Suprapubic skin (tissue), 4 donors: Measurements from ENCODE around the gene CDPF1. TPM values are rescaled to one million over a fixed set of nuclear protein-coding genes. Genes with fewer than 3 reads are reported as not detected.
A peak's percentile ranks its signal among the peaks of the same experiment; 100 is the strongest.

Source experiments
- DNase-seq, 2 donors: peaks; one replicate each; pipeline ENCODE4 v3.0.0-alpha.2; 2019; ENCODE audit warnings: low spot score in 2 of 2
- H3K27ac ChIP-seq: fragments of 200-600 bp; sonication (generic); one replicate; pipeline ENCODE4 v1.5.1; 2019
- H3K27me3 ChIP-seq: fragments of 200-600 bp; sonication (generic); one replicate; pipeline ENCODE4 v1.5.1; 2019
- H3K36me3 ChIP-seq: fragments of 200-600 bp; sonication (generic); one replicate; pipeline ENCODE4 v1.5.1; 2019
- H3K4me1 ChIP-seq: fragments of 200-600 bp; sonication (generic); one replicate; pipeline ENCODE4 v1.5.1; 2019
- H3K4me3 ChIP-seq: fragments of 200-600 bp; sonication (generic); one replicate; pipeline ENCODE4 v1.5.1; 2019; ENCODE audit warnings: mild to moderate bottlenecking
- H3K9me3 ChIP-seq: fragments of 200-600 bp; sonication (generic); one replicate; pipeline ENCODE4 v1.5.1; 2019
- CTCF ChIP-seq, 2 donors: fragments of 200-600 bp in 1 of 2; fragments of 450-650 bp in 1 of 2; sonication (generic) in 1 of 2; IDR thresholded peaks; one replicate each; pipeline ENCODE4 v1.5.1; 2016 to 2019; ENCODE audit warnings: antibody characterized with exemption in 2 of 2, mild to moderate bottlenecking in 1 of 2, moderate library complexity in 1 of 2
- EP300 ChIP-seq: sonication (generic); formaldehyde crosslinking; IDR thresholded peaks from one replicate; pipeline ENCODE4 v1.6.1; 2017; ENCODE audit warnings: antibody characterized with exemption
- POLR2A ChIP-seq, 2 donors: fragments of 450-650 bp; IDR thresholded peaks; one replicate each; pipeline ENCODE4 v1.6.1; 2017; ENCODE audit warnings: antibody characterized with exemption in 2 of 2, mild to moderate bottlenecking in 2 of 2, moderate library complexity in 2 of 2
- POLR2AphosphoS5 ChIP-seq, 3 donors: sonication (generic); formaldehyde crosslinking; IDR thresholded peaks; one replicate each; pipeline ENCODE4 v1.6.1; 2017; ENCODE audit warnings: antibody characterized with exemption in 3 of 3
- WGBS: methylation state at CpG from one replicate; pipeline ENCODE4 v1.1.5; 2018; 5-methylcytosine and 5-hydroxymethylcytosine counted together
- total RNA-seq, 4 donors: library from RNA; depleted of rRNA; stranded (reverse); fragments of >200 nt; gene quantifications; one replicate each; pipeline ENCODE4 v1.1.0, GENCODE V29; 2016

The CDPF1 gene
- 10 to 100 TPM in 2 of 4 donors, 1 to 10 TPM in 2; 3.9 to 13.4 (median 9.5) TPM for total RNA-seq

DNA sequence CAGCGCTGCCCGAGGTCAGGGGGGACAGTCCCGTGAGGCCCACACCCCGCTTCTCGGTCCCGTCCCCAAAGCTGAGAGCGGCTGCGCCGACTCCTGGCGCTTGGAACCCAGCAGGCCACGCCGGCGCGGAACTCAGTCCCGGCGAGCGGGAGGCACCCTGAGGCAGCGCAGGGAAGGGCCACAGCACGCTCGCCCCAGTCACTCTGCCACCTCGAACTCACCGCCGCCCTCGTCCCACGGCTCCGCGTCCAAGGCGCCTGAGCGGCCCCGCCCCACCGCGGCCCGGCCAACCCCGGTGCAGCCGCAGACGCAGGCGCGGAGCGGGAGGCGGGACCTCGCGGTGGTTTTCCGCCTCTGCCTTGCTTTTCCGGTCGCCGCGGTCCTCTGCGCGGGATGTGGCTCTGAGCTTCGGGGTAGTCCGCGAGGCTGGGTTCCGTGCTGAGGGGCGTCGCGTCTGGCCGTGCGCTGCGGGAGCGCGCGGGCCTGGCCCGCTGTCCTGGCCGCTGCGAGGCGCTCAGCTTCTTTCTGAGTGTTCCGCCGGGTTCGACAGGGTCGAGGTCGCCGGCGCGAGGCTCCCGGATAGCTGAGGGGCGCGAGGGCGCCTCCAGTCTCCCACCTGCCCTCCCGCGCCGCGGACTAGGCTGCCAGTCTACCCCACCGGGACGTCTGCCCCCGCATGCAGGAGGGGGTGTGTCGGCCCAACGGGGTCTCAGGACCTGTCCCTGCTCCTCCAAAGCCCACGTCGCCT lies at the start of gene CDPF1:
Gene CDPF1, minus strand, starts transcription at position 259 of the 748 bp plus-strand sequence. CDS start 2,009 bp downstream, outside the sequence.
- WGBS, result 2% methylated on average over 9 of the region's 89 CpGs
- H3K36me3 ChIP-seq, result no peaks in the 10 kb centered on the region

DNA sequence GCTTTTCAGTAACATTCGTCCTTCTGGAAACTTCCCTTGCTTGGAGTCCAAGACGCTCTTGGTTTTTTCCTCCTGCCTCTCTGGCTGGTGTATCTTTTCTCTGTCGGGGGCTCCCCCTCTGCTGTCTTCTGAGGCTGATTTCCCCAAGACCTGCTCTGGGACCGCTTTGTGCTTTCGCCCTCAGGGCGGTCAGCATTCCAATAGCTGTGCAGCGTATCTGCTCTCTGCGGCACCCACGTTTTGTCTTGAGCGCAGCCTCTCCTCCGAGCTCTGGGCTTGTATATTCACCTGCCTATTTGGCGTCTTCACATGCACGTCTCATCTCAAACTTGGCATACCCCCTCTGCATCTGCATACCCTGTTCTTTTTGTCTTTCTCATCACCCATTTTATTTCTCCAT lies 49.0 kb upstream of the CDPF1 start:
- H3K4me3 ChIP-seq, result no peak overlapping the region
- TF ChIP-seq CTCF (IDR thresholded peaks at IDR 0.05), result no peak
- no peak for TF ChIP-seq POLR2A (IDR thresholded peaks at IDR 0.05)
- TF ChIP-seq EP300, result no peak
- H3K9me3 ChIP-seq, result no peaks in the 10 kb centered on the region
- DNase-seq, result no peak
- H3K27me3 ChIP-seq, result no peaks in the 10 kb centered on the region
- WGBS, result 89% methylated on average over 13 of the region's 13 CpGs
- H3K36me3 ChIP-seq, result no peaks in the 10 kb centered on the region
- peaks cover 24% of the 10 kb centered on the region for H3K4me1 ChIP-seq
- no peak overlapping the region for H3K27ac ChIP-seq

More for the DNA sequence above, at the start of gene CDPF1:
- no peaks in the 10 kb centered on the region for H3K9me3 ChIP-seq
- peaks cover 26% of the 10 kb centered on the region for H3K4me1 ChIP-seq
- H3K27me3 ChIP-seq, result no peaks in the 10 kb centered on the region
- peak within 1 kb of the TSS; percentile 64 for H3K4me3 ChIP-seq
- TF ChIP-seq POLR2A (IDR thresholded peaks at IDR 0.05), result no peak
- peak in 2 of 3 donors; percentile 19 to 59 for TF ChIP-seq POLR2AphosphoS5 (IDR thresholded peaks at IDR 0.05)
- peak within 1 kb of the TSS; percentile 35 for H3K27ac ChIP-seq
- DNase-seq, result peak; percentile 92 to 93

GRCh38 chr22:46297151-46297812 lies 47.2 kb upstream of the CDPF1 start:
- no peak for TF ChIP-seq POLR2A (IDR thresholded peaks at IDR 0.05)
- TF ChIP-seq EP300, result no peak
- no peak for TF ChIP-seq POLR2AphosphoS5 (IDR thresholded peaks at IDR 0.05)
- no peak for TF ChIP-seq CTCF (IDR thresholded peaks at IDR 0.05)
- Histone ChIP-seq H3K36me3 (peaks cover 1% of the 10 kb centered on the region), H3K9me3 (no peaks in the 10 kb centered on the region), H3K4me3 (peak overlapping the region; percentile 64), H3K27me3 (no peaks in the 10 kb centered on the region), H3K4me1 (peaks cover 27% of the 10 kb centered on the region), H3K27ac (no peak overlapping the region)
- no peak for DNase-seq
- WGBS, result 9% methylated on average over 16 of the region's 32 CpGs

GRCh38 chr22:46296257-46297150 lies 46.4 kb upstream of the CDPF1 start, which contains the start of gene GTSE1:
Gene GTSE1, plus strand, starts transcription at chr22:46296870. Its CDS starts 531 bp downstream, at chr22:46297401.
- Histone ChIP-seq H3K27ac (peak within 1 kb of the TSS; percentile 87), H3K9me3 (no peaks in the 10 kb centered on the region), H3K4me1 (peaks cover 30% of the 10 kb centered on the region), H3K36me3 (peaks cover 9% of the 10 kb centered on the region), H3K27me3 (no peaks in the 10 kb centered on the region), H3K4me3 (peak within 1 kb of the TSS; percentile 64)
- WGBS, result 0% methylated on average over 10 of the region's 76 CpGs
- peak; percentile 98 to 99 for DNase-seq
- TF ChIP-seq CTCF (IDR thresholded peaks at IDR 0.05), result no peak
- peak in 2 of 3 donors; percentile 22 to 24 for TF ChIP-seq POLR2AphosphoS5 (IDR thresholded peaks at IDR 0.05)
- no peak for TF ChIP-seq EP300
- TF ChIP-seq POLR2A (IDR thresholded peaks at IDR 0.05), result peak in 1 of 2 donors; percentile 27

DNA sequence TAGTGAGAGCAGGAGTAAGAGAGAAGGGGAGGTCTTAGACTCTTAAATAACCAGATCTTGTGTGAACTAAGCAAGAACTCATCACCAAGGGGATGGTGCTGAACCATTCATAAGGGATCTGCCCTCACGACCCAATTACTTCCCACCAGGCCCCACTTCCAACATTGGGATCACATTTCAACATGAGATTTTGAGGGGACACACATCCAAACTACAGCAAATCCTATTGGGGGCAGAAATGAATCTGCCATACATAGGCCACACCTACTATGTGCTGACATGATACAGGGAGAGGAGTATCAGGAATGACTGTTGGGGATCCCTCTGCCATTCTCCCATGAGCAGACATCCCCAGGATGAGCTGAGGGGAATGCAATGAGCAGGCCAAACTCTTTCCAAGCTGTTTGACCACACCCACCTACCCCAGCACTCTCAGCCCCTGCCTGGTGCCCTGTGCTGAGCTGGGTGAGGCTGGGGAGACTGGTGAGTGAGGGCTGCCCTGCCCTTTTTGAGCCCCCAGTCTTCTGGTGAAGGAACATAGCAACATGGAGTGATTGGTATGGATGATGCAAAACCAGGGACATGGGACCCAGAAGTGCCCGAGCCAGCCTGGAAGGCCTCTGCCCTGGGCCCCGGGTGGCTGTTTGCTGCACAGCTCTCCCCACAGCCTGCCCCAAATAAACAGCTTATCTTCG lies 45.3 kb upstream of the CDPF1 start:
- Histone ChIP-seq H3K9me3 (no peaks in the 10 kb centered on the region), H3K4me3 (peak overlapping the region; percentile 64), H3K27ac (peak overlapping the region; percentile 87), H3K36me3 (peaks cover 16% of the 10 kb centered on the region), H3K27me3 (no peaks in the 10 kb centered on the region), H3K4me1 (peaks cover 39% of the 10 kb centered on the region)
- DNase-seq, result no peak
- 61% methylated on average over 2 of the region's 4 CpGs for WGBS
- TF ChIP-seq CTCF (IDR thresholded peaks at IDR 0.05) (no peak), EP300 (no peak), POLR2AphosphoS5 (IDR thresholded peaks at IDR 0.05) (no peak), POLR2A (IDR thresholded peaks at IDR 0.05) (no peak)
